Measurements from ENCODE around the gene DNPH1. TPM values are rescaled to one million over a fixed set of nuclear protein-coding genes. Genes with fewer than 3 reads are reported as not detected.

DNPH1 gene
- total and polyA plus RNA-seq, 5 donors = 25.7 to 60.4 (median 34.1) TPM

DNA sequence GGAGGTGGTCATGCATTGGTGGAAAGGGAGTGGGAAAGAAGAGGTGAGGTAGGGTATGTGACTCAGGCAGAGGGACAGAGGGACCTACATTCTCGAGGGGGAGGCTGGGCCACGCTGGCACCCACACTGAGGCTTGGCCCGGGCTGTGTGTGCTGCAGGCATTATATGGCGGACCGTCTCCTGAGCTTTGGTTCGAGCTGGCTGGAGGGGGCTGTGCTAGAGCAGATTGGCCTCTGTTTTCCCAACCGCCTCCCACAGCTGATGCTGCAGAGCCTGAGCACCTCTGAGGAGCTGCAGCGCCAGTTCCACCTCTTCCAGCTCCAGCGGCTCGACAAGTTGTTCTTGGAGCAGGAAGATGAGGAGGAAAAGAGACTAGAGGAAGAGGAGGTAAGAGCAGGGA lies 23.4 kb downstream of the DNPH1 start:
- DNase-seq = peak in 1 of 3 donors; percentile 20
- WGBS = 94% methylated on average over 10 of the region's 10 CpGs
- Histone ChIP-seq H3K4me1 (ENCODE audit: control insufficient read depth, insufficient read depth, low read length) (no peaks in the 10 kb centered on the region), H3K4me3 (ENCODE audit: low read length) (no peak overlapping the region), H3K27me3 (ENCODE audit: control insufficient read depth, insufficient read depth) (no peaks in the 10 kb centered on the region), H3K9me3 (ENCODE audit: control insufficient read depth, low read length) (no peaks in the 10 kb centered on the region), H3K27ac (ENCODE audit: low read length) (no peak overlapping the region)
- no peak for ATAC-seq
- intact Hi-C loops (cut with DNase I) = no loop called here

GRCh38 chr6:43204271-43205105 lies 24.8 kb downstream of the DNPH1 start:
- Histone ChIP-seq H3K27me3 (ENCODE audit: control insufficient read depth, insufficient read depth) (no peaks in the 10 kb centered on the region), H3K27ac (ENCODE audit: low read length) (no peak overlapping the region), H3K9me3 (ENCODE audit: control insufficient read depth, low read length) (no peaks in the 10 kb centered on the region), H3K4me3 (ENCODE audit: low read length) (no peak overlapping the region), H3K4me1 (ENCODE audit: control insufficient read depth, insufficient read depth, low read length) (no peaks in the 10 kb centered on the region)
- intact Hi-C loops (cut with DNase I) = no loop called here
- ATAC-seq (no peak), DNase-seq (no peak)
- WGBS = 93% methylated on average over 23 of the region's 23 CpGs

DNA sequence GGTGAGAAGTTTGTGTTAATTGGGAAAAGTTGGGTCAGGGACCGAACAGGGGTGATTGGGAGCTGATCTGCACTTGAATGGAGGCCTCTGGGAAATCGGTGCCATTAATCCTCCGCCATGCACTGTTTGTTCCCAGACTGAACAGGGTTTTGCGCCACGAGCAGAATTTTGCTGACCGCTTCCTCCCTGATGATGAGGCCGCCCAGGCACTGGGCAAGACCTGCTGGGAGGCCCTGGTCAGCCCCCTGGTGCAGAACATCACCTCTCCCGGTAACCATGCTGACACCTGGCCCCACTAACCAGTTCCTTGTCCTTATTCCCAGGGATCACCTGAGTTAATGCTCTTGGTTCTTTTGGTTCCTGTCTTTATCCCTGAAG lies 25.6 kb downstream of the DNPH1 start:
- DNase-seq (no peak), ATAC-seq (no peak)
- Histone ChIP-seq H3K27ac (ENCODE audit: low read length) (no peak overlapping the region), H3K4me1 (ENCODE audit: control insufficient read depth, insufficient read depth, low read length) (no peaks in the 10 kb centered on the region), H3K4me3 (ENCODE audit: low read length) (no peak overlapping the region), H3K27me3 (ENCODE audit: control insufficient read depth, insufficient read depth) (no peaks in the 10 kb centered on the region), H3K9me3 (ENCODE audit: control insufficient read depth, low read length) (no peaks in the 10 kb centered on the region)
- intact Hi-C loops (cut with DNase I) = no loop called here
- WGBS = 95% methylated on average over 8 of the region's 8 CpGs

DNA sequence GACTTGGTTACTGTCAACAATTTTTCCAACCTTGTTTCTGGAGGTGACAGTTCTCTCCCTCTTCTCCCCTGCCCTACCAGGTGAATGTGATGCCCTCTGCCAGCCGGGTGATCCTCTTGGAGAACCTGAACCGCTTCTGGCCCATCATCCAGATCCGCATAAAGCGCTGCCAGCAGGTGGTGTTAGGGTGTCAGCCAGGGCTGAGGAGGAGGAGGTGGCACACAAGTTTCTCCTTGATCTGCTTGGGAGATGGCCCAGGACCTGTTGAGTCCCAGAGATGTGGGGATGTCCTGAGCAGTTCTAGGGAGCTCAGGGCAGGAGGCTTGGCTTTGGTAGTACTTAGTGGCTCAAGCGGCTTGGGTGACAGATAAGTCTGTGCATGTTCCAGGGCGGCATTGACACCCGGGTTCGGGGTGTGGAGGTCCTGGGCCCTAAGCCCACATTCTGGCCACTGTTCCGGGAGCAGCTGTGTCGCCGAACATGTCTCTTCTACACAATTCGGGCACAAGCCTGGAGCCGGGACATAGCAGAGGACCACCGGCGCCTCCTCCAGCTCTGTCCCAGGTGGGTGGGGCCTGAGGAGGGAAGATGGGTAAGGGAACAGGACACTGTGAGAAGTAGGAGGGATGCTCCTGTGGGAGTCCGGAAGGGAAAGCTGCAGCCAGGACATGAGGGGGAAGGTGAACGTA lies 26.1 kb downstream of the DNPH1 start:
- Histone ChIP-seq H3K27me3 (ENCODE audit: control insufficient read depth, insufficient read depth) (no peaks in the 10 kb centered on the region), H3K4me3 (ENCODE audit: low read length) (no peak overlapping the region), H3K9me3 (ENCODE audit: control insufficient read depth, low read length) (no peaks in the 10 kb centered on the region), H3K27ac (ENCODE audit: low read length) (no peak overlapping the region), H3K4me1 (ENCODE audit: control insufficient read depth, insufficient read depth, low read length) (no peaks in the 10 kb centered on the region)
- ATAC-seq (no peak), DNase-seq (no peak)
- WGBS = 93% methylated on average over 17 of the region's 17 CpGs
- intact Hi-C loops (cut with DNase I) = no loop called here

DNA sequence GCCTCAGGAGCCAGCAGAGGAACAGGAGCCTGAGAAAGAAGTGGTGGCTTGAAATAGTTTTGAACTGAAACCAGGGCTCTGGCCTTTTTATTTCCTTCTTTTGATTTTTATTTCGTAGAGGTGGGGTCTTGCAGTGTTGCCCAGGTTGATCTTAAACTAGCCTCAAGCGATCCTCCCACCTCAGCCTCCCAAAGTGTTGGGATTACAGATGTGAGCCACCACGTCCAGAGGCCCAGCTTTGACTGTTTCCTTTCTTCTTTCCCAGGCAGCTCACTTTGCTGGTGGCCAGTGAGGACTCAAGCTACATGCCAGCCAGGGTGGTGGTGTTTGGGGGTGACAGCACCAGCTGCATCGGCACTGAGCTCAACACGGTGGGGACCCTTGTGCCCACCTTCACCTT lies 26.8 kb downstream of the DNPH1 start:
- Histone ChIP-seq H3K4me3 (ENCODE audit: low read length) (no peak overlapping the region), H3K27me3 (ENCODE audit: control insufficient read depth, insufficient read depth) (no peaks in the 10 kb centered on the region), H3K4me1 (ENCODE audit: control insufficient read depth, insufficient read depth, low read length) (no peaks in the 10 kb centered on the region), H3K27ac (ENCODE audit: low read length) (no peak overlapping the region), H3K9me3 (ENCODE audit: control insufficient read depth, low read length) (no peaks in the 10 kb centered on the region)
- intact Hi-C loops (cut with DNase I) = no loop called here
- DNase-seq (no peak), ATAC-seq (no peak)
- WGBS = 87% methylated on average over 5 of the region's 5 CpGs

DNA sequence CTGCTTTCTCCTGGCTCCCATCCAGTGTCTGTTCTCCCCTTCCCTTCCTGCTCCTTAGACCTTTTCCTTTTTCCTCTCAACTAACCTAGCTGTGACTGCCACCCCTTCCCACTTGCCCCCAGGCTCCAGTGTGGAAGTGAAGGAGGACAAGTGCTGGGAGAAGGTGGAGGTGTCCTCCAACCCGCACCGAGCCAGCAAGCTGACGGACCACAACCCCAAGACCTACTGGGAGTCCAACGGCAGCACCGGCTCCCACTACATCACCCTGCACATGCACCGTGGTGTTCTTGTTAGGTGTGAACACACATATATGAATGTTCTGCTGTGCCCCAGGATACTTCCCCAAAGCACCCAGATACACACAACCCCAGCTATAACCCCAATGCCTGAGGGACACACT lies 28.7 kb downstream of the DNPH1 start:
- intact Hi-C loops (cut with DNase I) = no loop called here
- DNase-seq (no peak), ATAC-seq (no peak)
- no peaks in the 10 kb centered on the region for H3K9me3 ChIP-seq (ENCODE audit: control insufficient read depth, low read length)
- H3K4me1 ChIP-seq (ENCODE audit: control insufficient read depth, insufficient read depth, low read length) = no peaks in the 10 kb centered on the region
- H3K27ac ChIP-seq (ENCODE audit: low read length) = no peak overlapping the region
- 88% methylated on average over 6 of the region's 6 CpGs for WGBS
- no peak overlapping the region for H3K4me3 ChIP-seq (ENCODE audit: low read length)
- no peaks in the 10 kb centered on the region for H3K27me3 ChIP-seq (ENCODE audit: control insufficient read depth, insufficient read depth)

DNA sequence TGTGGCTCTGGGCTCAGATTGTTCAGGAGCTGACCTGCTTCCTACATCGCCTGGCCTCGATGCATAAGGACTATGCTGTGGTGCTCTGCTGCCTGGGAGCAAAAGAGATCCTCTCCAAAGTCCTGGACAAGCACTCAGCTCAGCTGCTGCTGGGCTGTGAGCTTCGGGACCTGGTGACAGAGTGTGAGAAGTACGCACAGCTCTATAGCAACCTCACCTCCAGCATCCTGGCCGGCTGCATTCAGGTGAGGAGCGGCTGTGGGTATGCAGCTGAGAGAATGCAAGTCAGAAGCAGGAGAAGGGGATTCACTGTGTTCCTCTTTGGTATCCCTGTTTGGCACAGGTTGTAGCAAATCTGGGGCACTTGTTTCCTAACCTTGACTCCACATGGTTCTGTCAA lies 29.4 kb downstream of the DNPH1 start:
- Histone ChIP-seq H3K4me3 (ENCODE audit: low read length) (no peak overlapping the region), H3K9me3 (ENCODE audit: control insufficient read depth, low read length) (no peaks in the 10 kb centered on the region), H3K27ac (ENCODE audit: low read length) (no peak overlapping the region), H3K4me1 (ENCODE audit: control insufficient read depth, insufficient read depth, low read length) (no peaks in the 10 kb centered on the region), H3K27me3 (ENCODE audit: control insufficient read depth, insufficient read depth) (no peaks in the 10 kb centered on the region)
- intact Hi-C loops (cut with DNase I) = no loop called here
- ATAC-seq (no peak), DNase-seq (no peak)
- 90% methylated on average over 6 of the region's 6 CpGs for WGBS

GRCh38 chr6:43196337-43196736 lies 32.9 kb downstream of the DNPH1 start:
- 86% methylated on average over 5 of the region's 5 CpGs for WGBS
- no peak for ATAC-seq
- intact Hi-C loops (cut with DNase I) = no loop called here

DNA sequence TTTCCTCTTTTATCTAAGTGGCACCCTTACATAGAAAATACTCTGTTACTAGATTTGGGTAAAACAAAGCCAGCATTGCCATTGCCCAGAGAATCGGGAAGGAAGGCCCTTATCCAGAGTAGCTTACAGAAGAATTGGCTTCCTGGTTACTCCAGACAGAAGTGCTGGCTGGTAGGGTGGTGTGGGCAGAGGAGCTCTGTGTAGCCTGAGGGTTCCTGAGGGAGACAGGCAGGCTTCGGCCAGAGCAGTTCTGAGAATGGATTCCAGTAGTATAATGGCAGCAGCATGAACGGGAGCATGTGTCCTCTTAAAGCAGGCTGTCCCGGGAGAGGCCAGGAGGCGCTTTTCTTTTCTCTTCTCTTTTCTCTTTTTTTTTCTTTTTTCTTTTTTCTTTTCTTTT lies 35.4 kb downstream of the DNPH1 start:
- WGBS = 91% methylated on average over 5 of the region's 5 CpGs
- H3K27ac ChIP-seq (ENCODE audit: low read length) = no peak overlapping the region
- DNase-seq = no peak
- intact Hi-C loops (cut with DNase I) = no loop called here
- H3K27me3 ChIP-seq (ENCODE audit: control insufficient read depth, insufficient read depth) = no peaks in the 10 kb centered on the region
- no peak overlapping the region for H3K4me3 ChIP-seq (ENCODE audit: low read length)
- H3K4me1 ChIP-seq (ENCODE audit: control insufficient read depth, insufficient read depth, low read length) = no peaks in the 10 kb centered on the region
- H3K9me3 ChIP-seq (ENCODE audit: control insufficient read depth, low read length) = no peaks in the 10 kb centered on the region
- ATAC-seq = no peak

More at GRCh38 chr6:43196337-43196736, 32.9 kb downstream of the DNPH1 start:
- H3K4me1 ChIP-seq (ENCODE audit: control insufficient read depth, insufficient read depth, low read length) = no peaks in the 10 kb centered on the region
- H3K4me3 ChIP-seq (ENCODE audit: low read length) = no peak overlapping the region
- no peak for DNase-seq
- H3K27ac ChIP-seq (ENCODE audit: low read length) = no peak overlapping the region
- H3K27me3 ChIP-seq (ENCODE audit: control insufficient read depth, insufficient read depth) = no peaks in the 10 kb centered on the region
- H3K9me3 ChIP-seq (ENCODE audit: control insufficient read depth, low read length) = no peaks in the 10 kb centered on the region

DNA sequence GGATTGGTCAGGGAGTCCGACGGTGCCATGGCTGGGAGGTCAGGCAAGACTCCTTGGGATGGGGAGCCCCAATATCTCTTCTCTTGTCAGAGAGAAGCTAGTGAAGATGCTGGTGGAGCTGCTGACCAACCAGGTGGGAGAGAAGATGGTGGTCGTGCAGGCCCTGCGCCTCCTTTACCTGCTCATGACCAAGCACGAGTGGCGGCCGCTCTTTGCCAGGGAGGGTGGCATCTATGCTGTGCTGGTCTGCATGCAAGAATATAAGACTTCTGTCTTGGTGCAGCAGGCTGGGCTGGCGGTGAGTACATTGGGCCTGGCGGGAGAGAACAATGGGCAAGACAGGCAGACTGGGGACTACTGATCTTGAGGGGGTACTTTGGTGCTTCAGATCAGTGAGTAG lies 36.4 kb downstream of the DNPH1 start:
- no peaks in the 10 kb centered on the region for H3K4me1 ChIP-seq (ENCODE audit: control insufficient read depth, insufficient read depth, low read length)
- intact Hi-C loops (cut with DNase I) = no loop called here
- WGBS = 97% methylated on average over 9 of the region's 9 CpGs
- no peaks in the 10 kb centered on the region for H3K27me3 ChIP-seq (ENCODE audit: control insufficient read depth, insufficient read depth)
- no peaks in the 10 kb centered on the region for H3K9me3 ChIP-seq (ENCODE audit: control insufficient read depth, low read length)
- no peak overlapping the region for H3K4me3 ChIP-seq (ENCODE audit: low read length)
- no peak overlapping the region for H3K27ac ChIP-seq (ENCODE audit: low read length)
- ATAC-seq (no peak), DNase-seq (no peak)

DNA sequence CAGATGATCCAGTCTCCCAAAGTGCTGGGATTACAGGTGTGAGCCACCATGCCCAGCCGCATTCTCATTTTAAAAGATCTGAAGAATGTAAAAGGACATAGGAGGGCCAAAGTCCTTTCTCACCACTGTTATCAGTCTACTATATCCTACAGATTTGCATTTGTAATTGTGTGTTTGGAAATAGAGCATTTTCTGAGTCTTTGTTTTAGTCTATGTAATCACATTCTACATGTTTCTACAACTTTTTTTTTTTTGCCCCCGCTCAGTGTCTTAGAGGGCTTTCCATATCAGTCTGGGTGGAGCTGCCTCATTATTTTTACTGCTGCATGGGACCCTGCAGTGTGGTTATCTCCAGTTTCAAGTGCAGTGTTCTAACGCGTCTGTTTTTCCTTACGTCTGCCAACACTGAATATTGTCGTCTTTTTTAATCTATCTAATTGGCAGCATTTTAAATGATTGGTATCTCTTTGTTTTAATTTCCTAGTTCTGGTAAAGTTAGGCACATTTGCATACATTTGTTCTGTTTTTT lies 39.4 kb downstream of the DNPH1 start:
- DNase-seq (no peak), ATAC-seq (peak in 1 of 2 donors; percentile 62)
- Histone ChIP-seq H3K4me1 (ENCODE audit: control insufficient read depth, insufficient read depth, low read length) (no peaks in the 10 kb centered on the region), H3K4me3 (ENCODE audit: low read length) (no peak overlapping the region), H3K27ac (ENCODE audit: low read length) (no peak overlapping the region), H3K27me3 (ENCODE audit: control insufficient read depth, insufficient read depth) (no peaks in the 10 kb centered on the region), H3K9me3 (ENCODE audit: control insufficient read depth, low read length) (no peaks in the 10 kb centered on the region)
- intact Hi-C loops (cut with DNase I) = no loop called here
- WGBS = 48% methylated on average over 6 of the region's 6 CpGs

Measured in right cardiac atrium (tissue), 5 donors.